Activated B cell treated with CpG ODN at 0.5 μM for 24 hours (primary cell): Measurements from ENCODE around the gene CCHCR1. TPM values are rescaled to one million over a fixed set of nuclear protein-coding genes. Genes with fewer than 3 reads are reported as not detected.

Experiments
- ATAC-seq: fragments of 200-7000 bp; cut with Tn5 transposase; one replicate; pipeline ENCODE4 v1.10.0; 2021; ENCODE audit warnings: low read depth, mild to moderate bottlenecking, moderate library complexity
- CTCF ChIA-PET: fragments of 350-600 bp; sonication (Branson Sonifier 250); formaldehyde crosslinking; loops from one replicate; lab custom pipeline; 2021; ENCODE audit warnings: antibody characterized with exemption; lab: Charles Lee
- POLR2A ChIA-PET: fragments of 350-600 bp; sonication (Branson Sonifier 250); formaldehyde crosslinking; loops from one replicate; lab custom pipeline; 2021; ENCODE audit warnings: antibody characterized with exemption; lab: Charles Lee
- DNase-seq: peaks from one replicate; pipeline ENCODE4 v3.0.0; 2022
- H3K27ac Mint-ChIP-seq: one replicate; pipeline ENCODE4 v1.8.0; 2020; ENCODE audit warnings: mixed read lengths
- H3K27me3 Mint-ChIP-seq: one replicate; pipeline ENCODE4 v1.8.0; 2021; ENCODE audit warnings: mixed read lengths
- H3K36me3 Mint-ChIP-seq: one replicate; pipeline ENCODE4 v1.8.0; 2021; ENCODE audit warnings: low read depth, mixed read lengths
- H3K4me1 Mint-ChIP-seq: one replicate; pipeline ENCODE4 v1.8.0; 2021; ENCODE audit warnings: mixed read lengths
- H3K4me3 Mint-ChIP-seq: one replicate; pipeline ENCODE4 v1.8.0; 2020; ENCODE audit warnings: mild to moderate bottlenecking, mixed read lengths
- H3K9me3 Mint-ChIP-seq: one replicate; pipeline ENCODE4 v1.8.0; 2020; ENCODE audit warnings: mixed read lengths
- intact Hi-C: fragments of 100-400 bp; cut with micrococcal nuclease; formaldehyde crosslinking; loops from one replicate; pipeline ENCODE4 v1.15.1; 2024
- total RNA-seq: library from RNA; stranded (reverse); gene quantifications from 2 replicates; pipeline ENCODE4 v1.2.3, GENCODE V29; 2022
- TF ChIP-seq, protein P1 (sequence below): fragments of 200-600 bp; IDR thresholded peaks from one replicate; pipeline ENCODE4 v1.8.0; 2022; ENCODE audit warnings: antibody characterized with exemption, mild to moderate bottlenecking

CCHCR1 gene
- total RNA-seq, 1 donor from 2014 or later, result 37.6 TPM

DNA sequence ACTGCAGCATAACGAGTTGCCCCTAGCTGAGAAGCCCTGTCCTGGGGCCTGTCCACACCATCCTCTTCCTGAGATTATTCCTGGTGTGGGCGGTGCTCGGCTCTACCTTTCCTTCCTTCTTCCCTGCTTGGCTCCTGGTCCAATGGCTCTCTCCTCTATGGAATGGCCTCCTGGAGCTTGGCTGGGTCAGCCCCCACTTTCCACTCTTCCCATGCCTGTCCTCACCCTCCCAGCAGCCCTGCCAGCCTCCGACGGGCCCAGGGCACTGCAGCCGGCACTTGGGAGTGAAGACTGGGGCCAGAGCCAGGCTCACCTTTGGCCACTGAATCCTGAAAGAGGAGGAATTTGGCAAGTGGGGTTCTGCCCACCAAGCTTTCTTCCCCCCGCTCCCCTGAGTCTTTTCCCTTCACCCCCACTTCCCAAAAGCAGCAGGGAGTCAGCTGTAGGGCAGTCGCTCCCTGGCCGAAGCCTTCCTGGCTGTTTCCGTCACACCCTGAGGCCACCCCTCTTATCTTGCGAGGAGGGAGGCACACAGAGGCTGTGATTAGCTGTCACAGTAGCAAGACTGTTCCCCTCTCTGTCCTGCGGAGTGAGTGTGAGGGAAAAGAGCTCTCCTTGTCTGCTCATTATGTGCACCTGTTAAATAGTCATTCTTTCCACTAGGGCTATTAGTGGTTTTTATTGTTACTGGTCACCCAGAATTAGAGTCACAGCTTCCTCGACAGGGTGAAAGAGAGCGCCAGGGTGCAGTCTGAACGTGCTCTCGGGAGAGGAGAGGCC, 31.0 kb downstream of the CCHCR1 start:
- Mint-ChIP-seq H3K36me3 (no peaks in the 10 kb centered on the region), H3K9me3 (no peaks in the 10 kb centered on the region), H3K27ac (no peak overlapping the region), H3K27me3 (peaks cover 20% of the 10 kb centered on the region), H3K4me1 (peaks cover 5% of the 10 kb centered on the region), H3K4me3 (no peak overlapping the region)
- CTCF ChIA-PET, result interaction anchor here (1.5 to 1.9 kb wide), 2 partner anchors 240 to 254 kb away, joined by 3 to 7 read pairs; no protein-coding TSS in a partner anchor
- ATAC-seq, result no peak
- TF ChIP-seq, protein P1, sequence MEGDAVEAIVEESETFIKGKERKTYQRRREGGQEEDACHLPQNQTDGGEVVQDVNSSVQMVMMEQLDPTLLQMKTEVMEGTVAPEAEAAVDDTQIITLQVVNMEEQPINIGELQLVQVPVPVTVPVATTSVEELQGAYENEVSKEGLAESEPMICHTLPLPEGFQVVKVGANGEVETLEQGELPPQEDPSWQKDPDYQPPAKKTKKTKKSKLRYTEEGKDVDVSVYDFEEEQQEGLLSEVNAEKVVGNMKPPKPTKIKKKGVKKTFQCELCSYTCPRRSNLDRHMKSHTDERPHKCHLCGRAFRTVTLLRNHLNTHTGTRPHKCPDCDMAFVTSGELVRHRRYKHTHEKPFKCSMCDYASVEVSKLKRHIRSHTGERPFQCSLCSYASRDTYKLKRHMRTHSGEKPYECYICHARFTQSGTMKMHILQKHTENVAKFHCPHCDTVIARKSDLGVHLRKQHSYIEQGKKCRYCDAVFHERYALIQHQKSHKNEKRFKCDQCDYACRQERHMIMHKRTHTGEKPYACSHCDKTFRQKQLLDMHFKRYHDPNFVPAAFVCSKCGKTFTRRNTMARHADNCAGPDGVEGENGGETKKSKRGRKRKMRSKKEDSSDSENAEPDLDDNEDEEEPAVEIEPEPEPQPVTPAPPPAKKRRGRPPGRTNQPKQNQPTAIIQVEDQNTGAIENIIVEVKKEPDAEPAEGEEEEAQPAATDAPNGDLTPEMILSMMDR, result no peak
- intact Hi-C loops, result no loop called here
- DNase-seq, result no peak
- POLR2A ChIA-PET, result interaction anchor here (0.5 kb wide), 1 partner anchor 83 kb away, joined by 4 read pairs; no protein-coding TSS in a partner anchor

DNA sequence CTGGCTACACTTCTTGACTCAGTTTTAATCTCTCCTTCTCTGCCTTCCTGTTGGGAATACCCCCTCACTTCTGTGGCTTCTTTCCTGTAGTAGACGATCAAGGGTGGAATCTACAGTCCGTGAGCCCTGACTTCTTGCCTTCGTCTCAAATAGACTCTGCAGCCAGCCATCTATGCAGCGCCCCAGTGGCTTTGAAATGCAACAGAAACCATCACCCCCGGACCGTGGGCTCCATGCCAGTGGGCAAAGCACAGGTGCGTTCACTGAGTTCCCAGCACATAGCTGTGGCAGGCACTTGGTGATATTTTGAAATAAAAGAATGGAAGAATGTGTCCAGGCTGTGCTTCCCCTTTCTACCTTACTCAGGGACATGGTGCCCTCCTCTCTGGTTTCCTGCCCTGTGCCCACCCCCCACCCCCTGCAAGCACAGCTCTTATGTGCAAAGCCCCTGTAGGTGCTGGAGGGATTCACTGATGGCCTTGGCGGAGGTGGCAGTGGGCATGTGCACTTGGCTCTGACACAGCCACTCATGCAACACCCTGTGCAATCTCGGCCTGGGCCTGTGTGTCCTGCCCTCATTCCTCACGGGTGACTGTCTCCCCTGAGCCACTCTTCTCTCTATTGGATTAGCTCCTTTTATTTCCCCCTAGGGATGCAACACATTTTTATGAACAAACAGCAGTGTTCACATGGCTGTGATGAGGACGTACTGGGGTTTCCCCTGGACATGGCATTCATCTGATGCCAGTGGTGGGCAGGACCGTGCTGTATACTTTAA, 31.8 kb downstream of the CCHCR1 start:
- H3K9me3 Mint-ChIP-seq, result no peaks in the 10 kb centered on the region
- CTCF ChIA-PET, result no interaction called here
- no peak overlapping the region for H3K4me3 Mint-ChIP-seq
- H3K4me1 Mint-ChIP-seq, result peaks cover 5% of the 10 kb centered on the region
- POLR2A ChIA-PET, result interaction anchor here (0.6 kb wide), 1 partner anchor 395 kb away, joined by 4 read pairs; no protein-coding TSS in a partner anchor
- DNase-seq, result no peak
- intact Hi-C loops, result no loop called here
- peaks cover 22% of the 10 kb centered on the region for H3K27me3 Mint-ChIP-seq
- ATAC-seq, result no peak
- H3K36me3 Mint-ChIP-seq, result no peaks in the 10 kb centered on the region
- TF ChIP-seq, protein P1, result no peak
- H3K27ac Mint-ChIP-seq, result no peak overlapping the region

GRCh38 chr6:31125162-31125561, 32.4 kb downstream of the CCHCR1 start:
- ATAC-seq (no peak), DNase-seq (no peak)
- Mint-ChIP-seq H3K9me3 (no peaks in the 10 kb centered on the region), H3K4me3 (no peak overlapping the region), H3K27ac (no peak overlapping the region), H3K4me1 (peaks cover 5% of the 10 kb centered on the region), H3K36me3 (no peaks in the 10 kb centered on the region), H3K27me3 (peaks cover 22% of the 10 kb centered on the region)
- CTCF ChIA-PET, result no interaction called here
- POLR2A ChIA-PET, result interaction anchor here (0.5 to 0.6 kb wide), 2 partner anchors 11 to 396 kb away, joined by 3 to 4 read pairs; partner anchors contain the start of gene PSORS1C1
- intact Hi-C loops, result no loop called here
- TF ChIP-seq, protein P1, result no peak

- POLR2A ChIA-PET, result interaction anchor here (0.5 to 0.6 kb wide), 3 partner anchors 64 to 508 kb away, joined by 3 to 7 read pairs (median 7); no protein-coding TSS in a partner anchor
- Mint-ChIP-seq H3K4me1 (peaks cover 3% of the 10 kb centered on the region), H3K27me3 (peaks cover 18% of the 10 kb centered on the region), H3K4me3 (no peak overlapping the region), H3K27ac (no peak overlapping the region), H3K36me3 (no peaks in the 10 kb centered on the region), H3K9me3 (no peaks in the 10 kb centered on the region)
- no peak for DNase-seq
- intact Hi-C loops, result no loop called here
- ATAC-seq, result no peak
- CTCF ChIA-PET, result no interaction called here
- TF ChIP-seq, protein P1, result no peak
Observed at GRCh38 chr6:31122791-31123706, 34.6 kb downstream of the CCHCR1 start.
